ENCODE measurements around the gene PXDC1. TPM values are rescaled to one million over a fixed set of nuclear protein-coding genes. Genes with fewer than 3 reads are reported as not detected.

Gene PXDC1
- total RNA-seq, 1 donor from 2014 or later: 22.9 TPM

DNA sequence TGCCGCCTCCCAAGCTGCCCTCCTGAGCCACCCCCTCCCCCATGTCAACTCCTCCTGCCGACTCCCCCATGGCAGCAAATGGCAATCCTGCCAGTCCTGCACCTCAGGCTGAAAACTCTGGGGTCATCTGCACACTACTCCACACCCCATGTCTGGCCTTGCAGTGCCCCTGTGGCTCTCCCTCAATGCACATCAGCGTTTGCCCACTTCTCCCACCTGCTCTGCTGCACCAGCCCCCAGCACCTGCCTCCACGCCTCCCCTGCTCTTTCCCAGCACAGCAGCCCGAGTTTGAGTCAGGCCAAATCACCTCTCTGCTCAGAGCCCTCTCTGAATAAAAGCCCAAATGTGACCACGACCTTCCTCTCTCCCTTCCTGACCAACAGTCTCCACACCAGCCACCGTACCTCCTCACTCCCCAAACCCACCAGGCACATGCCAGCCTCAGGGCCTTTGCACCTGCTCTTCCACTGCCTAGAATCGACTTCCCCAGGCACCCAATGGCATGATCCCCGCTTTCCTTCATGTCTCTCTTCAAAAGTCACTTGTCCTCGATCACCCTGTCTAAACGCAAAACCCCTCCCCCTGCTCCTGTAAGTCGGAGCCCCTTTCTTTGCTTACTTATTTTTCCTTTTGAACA is 4.3 kb downstream of the PXDC1 start:
- DNase-seq (ENCODE audit: low spot score): no peak

DNA sequence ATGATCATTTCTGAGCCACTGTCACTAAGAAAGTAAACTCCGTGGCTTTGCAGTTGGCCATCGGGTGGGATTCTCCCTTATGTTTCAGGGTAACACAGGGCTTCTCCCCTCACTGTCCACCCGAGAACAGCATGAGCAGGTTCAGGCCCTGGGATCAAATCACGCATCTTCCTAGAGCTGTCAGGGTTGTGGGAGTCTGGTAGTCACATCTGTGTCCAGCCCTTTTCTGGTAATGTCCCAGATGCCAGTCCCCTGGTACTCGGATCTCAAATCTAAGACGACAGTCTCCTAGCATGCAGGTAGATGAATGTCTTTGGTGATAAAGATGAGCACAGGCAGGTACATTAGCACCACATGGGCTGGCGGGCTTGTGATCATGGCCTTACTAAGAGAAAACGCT is 4.8 kb downstream of the PXDC1 start:
- DNase-seq (ENCODE audit: low spot score): no peak

DNA sequence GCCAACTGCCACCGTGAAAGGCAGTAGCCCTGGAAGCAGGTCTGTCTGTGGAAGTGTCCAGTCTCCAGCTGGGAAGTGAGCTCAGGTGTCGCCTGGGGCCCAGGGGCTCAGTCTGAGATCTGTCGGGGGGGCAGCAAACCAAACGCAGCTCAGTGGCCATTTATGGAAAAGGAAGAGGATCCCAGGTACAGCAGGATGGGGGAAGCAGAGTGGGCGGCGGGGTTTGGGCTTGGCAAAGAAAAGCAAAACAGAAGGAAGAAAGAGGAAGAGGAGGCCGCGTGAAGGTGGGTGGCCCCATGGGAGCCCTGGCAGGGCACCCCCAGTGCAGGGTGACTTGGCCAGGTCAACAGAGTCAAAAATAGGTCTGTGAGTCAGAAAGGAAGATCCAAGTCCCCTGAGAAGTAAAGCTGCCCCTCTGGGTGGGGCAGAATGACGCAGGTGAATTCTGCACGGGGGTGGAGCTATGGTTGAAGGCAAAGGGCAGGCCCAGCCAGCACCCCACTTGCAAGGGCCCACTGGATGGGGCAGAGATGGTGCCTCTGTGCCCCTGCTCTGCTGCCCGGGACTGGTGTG is 5.3 kb downstream of the PXDC1 start:
- no peak for DNase-seq (ENCODE audit: low spot score)

DNA sequence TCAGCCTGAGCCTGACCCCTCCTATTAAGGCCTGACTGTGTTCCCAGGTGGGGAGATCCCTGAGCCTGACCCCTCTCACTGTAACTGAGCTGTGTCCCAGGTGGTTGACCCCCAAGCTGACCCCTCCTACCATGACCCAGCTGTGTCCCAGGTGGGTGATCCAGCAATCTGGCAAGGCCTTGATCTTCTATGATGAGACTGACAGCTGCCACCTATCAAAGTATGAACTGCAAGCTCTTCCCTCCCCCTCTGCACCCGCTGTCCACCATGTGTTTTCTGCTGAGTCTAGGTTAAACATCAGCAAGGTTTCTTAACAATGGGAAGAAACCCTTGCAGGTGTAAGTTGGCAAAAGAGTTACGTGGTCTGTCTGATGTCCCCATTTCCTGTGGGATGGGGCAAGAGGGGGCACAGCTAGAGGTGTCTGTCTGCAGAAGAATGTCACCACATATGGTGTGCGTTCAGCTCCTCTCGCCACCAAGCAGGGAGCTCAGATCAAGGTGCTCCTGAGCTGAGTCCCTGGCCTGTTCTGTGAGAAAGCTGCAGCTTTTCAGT is 5.9 kb downstream of the PXDC1 start:
- no peak for DNase-seq (ENCODE audit: low spot score)

DNA sequence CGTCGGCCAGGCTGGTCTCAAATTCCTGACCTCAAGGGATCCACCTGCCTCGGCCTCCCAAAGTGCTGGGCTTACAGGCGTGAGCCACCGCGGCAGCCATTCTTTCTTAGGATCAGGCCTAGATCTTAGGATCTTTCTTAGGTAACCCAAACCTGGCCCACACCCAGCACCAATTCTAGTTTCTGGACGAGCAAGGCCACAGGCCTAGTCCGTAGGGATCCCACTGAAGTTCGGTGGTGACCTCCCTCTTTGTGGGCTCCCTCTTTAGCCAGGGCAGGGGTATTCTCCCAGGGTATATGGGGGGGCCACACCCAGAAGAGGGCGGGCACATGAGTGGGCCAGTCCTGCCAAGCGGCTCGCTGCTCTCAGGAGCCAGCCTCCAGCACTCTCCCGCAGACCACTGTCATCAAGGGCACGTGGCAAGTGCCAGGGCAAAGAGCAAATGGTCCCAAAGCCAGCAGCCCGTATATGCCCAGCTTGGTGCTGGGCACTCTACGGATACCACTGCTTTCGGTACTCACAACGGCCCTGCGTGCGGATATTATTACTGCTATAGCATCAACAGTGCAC is 6.5 kb downstream of the PXDC1 start:
- no peak for DNase-seq (ENCODE audit: low spot score)

DNA sequence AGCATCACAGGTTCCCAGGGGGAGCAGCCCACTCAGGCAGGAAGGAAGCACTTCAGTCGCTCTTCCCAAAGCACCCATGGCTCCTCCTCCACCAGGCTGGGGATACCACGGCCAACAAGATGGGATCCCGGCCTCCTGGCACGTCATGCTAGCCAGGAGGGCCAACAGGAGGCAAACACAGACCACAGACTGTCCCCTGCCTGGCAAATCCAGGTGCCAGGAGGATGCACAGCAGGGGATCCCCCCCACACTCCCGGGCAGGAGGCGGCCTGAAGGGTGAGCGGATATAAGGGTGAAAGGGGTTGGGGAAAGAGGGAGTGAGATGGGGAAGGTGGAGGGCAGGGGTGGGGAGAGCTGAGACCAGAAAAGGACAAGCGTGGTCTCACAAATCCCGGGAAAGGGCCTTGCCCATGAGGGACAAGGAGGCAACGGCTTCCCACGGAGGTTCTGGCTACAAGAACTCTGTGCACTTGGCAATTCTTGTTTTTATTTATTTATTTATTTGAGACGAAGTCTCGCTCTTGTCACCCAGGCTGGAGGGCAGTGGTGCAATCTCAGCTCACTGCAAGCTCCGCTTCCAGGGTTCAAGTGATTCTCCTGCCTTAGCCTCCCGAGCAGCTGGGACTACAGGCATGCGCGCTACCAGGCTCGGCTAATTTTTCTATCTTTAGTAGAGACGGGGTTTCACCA is 7.2 kb downstream of the PXDC1 start:
- no peak for DNase-seq (ENCODE audit: low spot score)

DNA sequence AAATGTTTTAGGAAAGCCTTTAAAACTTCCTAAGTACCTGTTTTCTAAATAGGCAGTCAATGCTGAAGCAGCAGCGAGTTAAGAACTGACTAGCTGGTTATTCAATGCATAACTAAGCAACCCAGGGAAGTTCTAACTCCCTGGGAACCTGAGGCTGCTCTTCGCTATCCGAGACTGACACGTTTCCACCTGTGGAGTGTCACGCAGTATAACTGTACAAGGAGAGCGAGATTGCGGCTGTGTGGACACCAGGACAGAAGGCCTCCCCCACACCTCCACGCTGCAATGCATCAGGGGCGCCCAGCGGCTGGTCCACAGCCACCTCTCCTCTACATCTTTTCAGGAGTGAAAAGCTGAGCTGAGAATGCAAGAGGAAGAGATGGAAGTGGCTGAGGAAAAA is 8.0 kb downstream of the PXDC1 start:
- DNase-seq (ENCODE audit: low spot score): no peak

DNA sequence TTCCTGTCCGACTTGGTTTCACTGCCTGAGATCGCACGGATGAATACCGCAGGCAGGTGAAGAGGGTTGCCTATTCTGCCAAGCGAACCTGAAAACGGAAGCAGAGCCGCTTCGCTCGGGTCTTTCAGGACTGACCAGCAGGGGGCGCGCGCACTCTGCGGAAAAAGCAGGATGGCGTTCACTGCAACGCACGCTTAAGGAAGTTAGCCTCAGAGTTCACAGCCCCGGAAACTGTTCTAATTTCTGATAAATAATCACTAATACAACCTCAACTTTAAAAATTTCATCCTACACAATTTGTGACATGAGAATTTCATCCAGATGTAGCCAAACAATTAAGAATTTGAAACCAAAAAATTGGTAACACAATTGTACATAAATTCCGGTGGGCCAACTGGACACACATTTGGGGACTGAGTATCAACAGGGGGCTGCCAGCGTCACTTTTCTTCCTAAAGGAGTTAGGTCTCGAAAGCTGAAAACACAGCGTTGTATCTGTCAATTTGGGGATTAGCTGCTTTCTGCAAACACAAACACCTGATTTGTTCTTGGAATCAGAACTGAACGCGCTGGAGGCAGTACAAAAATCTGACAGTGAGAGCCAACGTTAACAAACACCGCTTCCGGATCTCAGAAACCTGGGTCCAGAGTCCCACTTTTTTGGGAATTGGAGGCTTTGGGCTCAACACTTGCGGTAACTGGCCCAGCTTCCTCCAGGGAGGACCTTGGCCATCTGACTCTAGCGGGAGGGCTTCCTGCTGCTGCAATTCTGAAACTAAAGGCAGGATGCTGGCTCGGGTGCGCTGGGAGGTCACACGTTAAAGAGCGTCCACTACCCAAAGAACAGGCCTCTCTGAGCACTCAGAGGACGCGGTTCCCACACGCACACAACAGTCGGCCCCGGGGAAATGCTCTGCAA is 8.8 kb downstream of the PXDC1 start:
- DNase-seq (ENCODE audit: low spot score): peak; percentile 91

DNA sequence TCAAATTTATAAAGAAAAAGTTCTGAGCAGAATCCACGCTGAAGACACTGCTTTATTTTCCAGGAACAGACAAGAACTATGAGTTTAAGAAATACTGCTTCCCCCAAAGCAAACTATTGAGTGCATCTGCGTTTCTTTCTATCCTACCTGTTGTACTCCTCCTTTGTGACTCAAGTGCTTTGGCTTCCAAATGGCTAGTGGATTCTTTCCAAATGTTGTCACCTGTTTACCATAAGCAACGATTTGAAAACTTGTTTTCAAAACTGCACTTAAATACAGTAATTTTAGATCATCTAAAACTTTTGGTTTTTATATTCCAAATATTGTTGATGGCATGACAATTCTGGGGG is 9.5 kb downstream of the PXDC1 start:
- DNase-seq (ENCODE audit: low spot score): no peak

DNA sequence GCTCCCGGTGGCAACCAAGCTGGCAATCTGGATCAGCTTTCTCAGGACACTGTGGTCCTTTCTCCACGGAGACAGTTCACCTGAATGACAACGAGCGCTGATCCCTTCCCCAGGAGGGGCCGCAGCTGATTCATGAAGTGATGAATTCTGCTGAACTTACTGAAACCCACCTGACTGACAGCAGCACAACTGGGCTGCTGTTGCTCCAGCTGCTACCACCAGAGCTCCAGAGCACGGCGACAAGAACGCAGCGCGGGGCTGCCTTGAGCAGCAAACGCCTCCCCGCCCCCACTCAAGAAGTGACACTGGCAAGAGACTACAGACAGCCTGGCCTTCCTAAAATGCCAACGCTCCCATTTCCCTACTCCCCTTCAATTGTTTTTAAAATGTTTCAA is 10.0 kb downstream of the PXDC1 start:
- DNase-seq (ENCODE audit: low spot score): no peak

DNA sequence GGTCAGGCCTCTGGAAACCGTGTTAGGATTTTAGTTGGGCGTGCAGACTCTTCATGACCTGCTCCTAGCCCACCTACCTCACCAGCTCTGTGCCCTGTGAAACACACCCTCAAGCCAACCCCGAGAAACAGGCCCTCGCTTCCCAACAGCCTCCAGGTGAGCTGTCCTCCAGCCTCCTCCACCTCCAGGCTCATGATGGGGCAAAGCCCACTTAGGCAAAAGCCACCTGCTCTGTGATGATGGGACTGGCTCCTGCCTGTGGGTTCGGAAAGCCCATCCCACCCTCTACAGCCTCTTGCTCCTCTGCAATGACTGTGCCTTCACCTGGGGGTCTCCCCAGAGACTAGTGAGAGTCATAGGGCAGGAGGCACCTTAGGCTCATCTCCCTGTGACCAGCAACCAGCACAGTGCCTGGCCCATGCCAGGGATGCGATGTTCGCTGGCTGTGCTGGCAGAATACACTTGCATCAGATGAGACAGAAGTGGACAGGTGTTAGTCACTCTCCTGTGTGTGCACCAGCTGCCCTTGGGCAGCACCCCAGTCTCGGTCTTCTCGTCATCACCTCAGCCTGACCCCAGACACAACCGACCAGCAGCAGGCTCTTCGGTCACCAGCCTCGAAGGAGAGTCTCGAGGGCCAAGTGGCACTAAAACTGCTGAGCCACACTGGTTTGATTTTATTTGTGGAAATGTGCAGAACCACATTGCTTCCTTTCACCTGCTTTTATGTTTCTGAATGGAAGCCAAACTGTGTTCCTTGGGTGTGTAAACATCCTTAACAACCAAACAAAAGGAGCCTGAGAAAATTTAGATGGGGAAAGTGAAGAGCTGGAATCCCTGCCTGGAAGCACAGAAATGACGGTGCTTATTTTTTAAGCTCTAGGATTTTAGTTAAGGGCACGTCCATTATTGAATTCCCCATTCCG is 10.7 kb downstream of the PXDC1 start:
- no peak for DNase-seq (ENCODE audit: low spot score)

DNA sequence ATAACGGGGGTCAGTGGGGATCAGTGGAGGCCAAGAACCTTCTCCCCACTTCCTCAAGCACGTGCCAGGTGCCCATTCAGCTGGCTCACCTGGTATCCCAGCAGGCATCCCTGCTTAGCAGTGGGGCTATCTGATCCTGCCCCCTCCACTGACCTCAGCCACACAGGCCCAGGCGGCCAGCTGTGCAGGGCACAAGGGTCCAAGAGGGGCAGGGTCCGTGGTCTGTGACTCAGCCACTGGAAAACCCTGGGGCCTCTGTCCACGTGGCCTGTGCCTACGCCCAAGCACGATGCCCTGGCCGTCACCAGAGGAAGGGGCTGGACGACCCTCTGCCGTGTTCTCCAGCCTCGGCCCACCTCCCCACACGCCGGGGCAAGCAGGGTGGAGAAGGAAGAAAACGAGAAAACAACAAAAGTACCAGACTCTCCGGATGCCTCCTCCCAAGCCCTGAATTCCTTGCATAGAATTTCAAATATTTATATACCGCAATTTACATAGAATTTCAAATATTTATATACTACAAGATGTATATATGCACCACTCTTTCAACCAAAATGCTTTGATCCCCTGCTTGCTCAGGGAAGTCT is 12.1 kb downstream of the PXDC1 start:
- DNase-seq (ENCODE audit: low spot score): no peak

DNA sequence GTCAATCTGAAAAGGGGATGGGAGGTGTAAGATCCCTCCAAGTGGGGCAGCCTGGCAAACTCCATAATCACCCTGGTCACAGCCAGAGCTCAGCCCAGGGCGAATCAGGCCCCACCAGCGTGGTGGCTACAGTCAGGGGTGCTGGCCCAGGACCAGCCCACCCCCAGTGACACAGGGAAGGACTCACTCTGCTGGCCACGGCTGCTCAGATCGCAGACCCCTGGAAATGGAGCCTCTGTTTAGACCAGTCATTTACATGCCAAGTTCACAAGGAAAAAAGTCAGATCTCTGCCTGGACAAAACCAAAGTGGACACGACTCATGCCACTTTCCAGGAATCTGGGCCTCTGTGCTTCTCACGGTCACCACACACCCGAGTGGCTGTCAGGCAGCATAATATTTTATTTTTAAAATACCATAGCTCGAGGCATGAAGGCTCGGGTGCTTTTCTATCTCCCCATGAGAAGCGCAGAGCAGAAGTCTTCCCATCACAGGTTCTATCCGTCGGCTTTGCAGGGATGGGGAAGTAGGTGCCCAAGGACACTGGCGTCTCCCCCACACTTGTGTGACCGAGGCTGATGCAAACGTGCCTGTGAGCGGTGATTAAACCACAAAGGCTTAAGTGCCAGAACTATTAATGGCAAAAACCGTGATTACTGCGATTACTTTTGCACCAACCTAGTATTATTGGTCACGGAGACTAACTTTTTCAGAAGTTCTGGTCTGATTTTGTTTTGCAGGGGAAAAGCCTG is 13.0 kb downstream of the PXDC1 start:
- no peak for DNase-seq (ENCODE audit: low spot score)

DNA sequence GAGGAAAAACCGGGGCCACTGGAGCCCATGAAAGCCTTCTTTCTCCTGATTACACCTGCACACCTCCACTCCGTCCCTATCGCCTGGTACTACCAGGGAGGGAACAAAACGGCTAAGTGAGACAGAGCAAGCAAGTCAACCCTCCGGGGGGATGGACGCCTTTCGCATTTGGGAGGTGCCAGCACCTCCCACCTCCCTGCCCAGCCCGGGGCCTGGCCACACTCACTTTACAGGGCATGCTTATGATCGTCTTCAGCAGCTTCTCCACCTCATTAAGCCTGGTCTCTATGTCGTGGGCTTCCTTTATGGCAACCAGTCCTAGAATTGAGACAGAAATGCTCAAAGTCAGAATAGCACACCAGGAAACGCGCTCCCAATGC is 13.7 kb downstream of the PXDC1 start:
- DNase-seq (ENCODE audit: low spot score): no peak

DNA sequence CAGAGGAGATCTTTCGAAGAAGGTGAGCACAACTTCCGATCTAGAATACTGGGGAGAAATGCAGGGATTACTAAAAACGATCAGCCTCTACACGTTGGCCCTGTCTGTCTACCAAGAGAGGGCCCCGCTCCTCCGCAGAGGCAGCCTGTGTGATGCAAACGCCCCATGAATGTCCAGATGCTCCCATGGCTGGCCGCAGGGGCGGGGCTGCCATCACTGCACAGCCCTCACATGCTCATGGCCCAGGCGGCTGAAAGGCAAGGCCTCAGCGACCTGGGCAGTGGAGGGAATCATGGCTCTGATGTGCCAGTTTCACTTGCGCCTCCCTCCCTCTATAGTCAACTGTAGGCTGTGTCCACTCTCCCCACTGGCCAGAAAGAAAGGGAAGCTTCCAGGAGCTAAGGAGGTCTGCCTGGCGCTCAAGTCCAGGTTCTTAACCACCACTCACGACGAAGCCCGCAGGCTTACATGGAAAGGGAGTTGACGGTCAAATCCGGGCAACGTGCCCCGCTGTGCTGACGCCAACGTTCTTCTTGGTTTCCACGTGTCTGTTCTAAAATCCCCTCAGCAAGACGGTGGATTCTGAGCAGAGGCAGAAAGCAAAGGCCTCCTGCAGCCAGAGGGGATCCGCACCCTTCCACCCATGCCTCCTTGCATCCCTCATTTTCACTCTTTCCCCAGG is 14.2 kb downstream of the PXDC1 start:
- no peak for DNase-seq (ENCODE audit: low spot score)

DNA sequence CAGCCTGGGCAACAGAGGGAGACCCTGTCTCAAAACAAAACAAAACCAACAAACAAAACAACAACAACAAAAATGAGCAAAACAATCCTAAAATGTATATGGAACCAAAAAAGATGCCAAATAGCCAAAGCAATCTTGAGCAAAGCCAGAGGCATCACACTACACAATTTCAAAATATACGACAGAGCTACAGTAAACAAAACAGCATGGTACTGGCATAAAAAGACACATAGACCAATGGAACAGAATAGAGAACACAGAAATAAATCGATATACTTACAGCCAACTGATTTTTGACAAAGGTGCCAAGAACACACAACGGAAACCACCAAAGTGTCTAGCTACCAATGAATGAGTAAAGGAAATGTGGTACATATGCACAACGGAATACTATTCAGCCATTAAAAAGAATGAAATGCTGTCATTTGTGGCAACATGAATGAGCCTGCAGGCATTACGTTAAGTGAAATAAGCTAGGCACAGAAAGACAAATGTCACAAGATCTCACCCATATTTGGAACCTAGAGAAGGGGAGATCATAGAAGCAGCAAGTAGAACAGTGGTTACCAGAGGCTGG is 16.4 kb downstream of the PXDC1 start:
- no peak for DNase-seq (ENCODE audit: low spot score)

DNA sequence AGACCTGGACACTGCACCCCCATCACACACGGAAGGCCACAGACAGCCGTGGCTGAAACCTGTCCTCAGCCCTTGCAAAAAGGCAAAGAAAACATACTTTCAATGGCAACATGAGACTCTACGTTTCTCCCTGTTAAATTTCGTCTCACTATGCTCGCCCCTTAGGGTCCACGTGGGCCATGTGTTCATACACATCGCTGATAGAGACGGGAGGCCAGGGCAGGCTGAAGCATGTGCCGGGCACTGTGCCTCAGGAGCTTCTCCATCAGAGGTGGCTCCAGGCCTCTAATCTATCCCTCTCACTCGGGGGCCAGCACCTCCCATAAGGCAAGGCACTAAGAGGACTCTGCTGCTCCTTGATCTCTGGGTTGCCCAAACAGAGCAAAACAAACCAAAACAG is 17.5 kb downstream of the PXDC1 start:
- no peak for DNase-seq (ENCODE audit: low spot score)

DNA sequence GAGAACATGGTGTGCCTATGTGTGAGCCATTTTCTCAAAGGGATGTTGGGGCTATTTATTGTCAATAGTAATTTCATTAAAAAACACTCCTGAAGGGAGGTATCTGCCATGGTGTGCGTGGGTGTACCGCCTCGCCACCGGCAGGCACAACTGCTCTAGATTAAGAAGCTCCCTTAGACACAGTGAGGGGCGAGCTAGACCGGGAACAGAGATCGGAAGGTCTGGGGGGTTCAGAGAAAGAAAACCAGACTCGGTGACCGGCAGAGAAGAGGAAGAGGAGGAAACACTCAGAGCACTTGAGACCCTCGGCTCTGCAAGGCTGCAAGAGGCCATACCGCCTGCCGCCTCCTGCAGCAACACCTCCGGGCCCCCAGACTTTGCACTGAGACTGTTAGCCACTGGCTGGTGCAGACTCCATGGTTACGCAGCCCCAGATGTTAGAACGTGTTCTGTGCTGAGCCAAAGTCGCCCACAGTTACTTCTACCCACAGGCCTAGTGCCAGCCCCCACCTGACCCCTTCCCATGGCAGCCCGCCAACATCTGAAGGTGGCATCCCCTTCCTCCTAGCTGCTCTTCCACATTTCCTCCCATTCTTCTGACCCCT is 18.1 kb downstream of the PXDC1 start:
- DNase-seq (ENCODE audit: low spot score): no peak
